HepG2 (cell line): Measurements from ENCODE around the gene SLTM. TPM values are rescaled to one million over a fixed set of nuclear protein-coding genes. Genes with fewer than 3 reads are reported as not detected.

Source experiments
- GPN1 ChIP-seq: sonication (generic); formaldehyde crosslinking; IDR thresholded peaks from 2 replicates; pipeline ENCODE4 v1.5.1; 2020; ENCODE audit warnings: missing genetic modification reagents, borderline replicate concordance
- GTF2F1 ChIP-seq: fragments of 150-350 bp; IDR thresholded peaks from 2 replicates; pipeline ENCODE4 v1.6.1; 2014; ENCODE audit warnings: low read length
- HDAC2 ChIP-seq: sonication (generic); formaldehyde crosslinking; IDR thresholded peaks from 2 replicates; pipeline ENCODE4 v1.4.0; 2020; ENCODE audit warnings: missing genetic modification reagents
- HNRNPH1 ChIP-seq: fragments of 200-400 bp; formaldehyde crosslinking; optimal IDR thresholded peaks from 2 replicates; pipeline ENCODE3; 2017; ENCODE audit warnings: mild to moderate bottlenecking, low read depth, low read length
- KDM3A ChIP-seq: IDR thresholded peaks from 2 replicates; pipeline ENCODE4 v1.6.1; 2018; ENCODE audit warnings: low read depth, missing compliant biosample characterization
- KDM5B ChIP-seq: sonication (generic); formaldehyde crosslinking; IDR thresholded peaks from 2 replicates; pipeline ENCODE4 v1.4.0; 2020; ENCODE audit warnings: missing genetic modification reagents, mild to moderate bottlenecking, borderline replicate concordance
- NFKB2 ChIP-seq: sonication (generic); formaldehyde crosslinking; IDR thresholded peaks from 2 replicates; pipeline ENCODE4 v1.4.0; 2020; ENCODE audit warnings: missing genetic modification reagents, borderline replicate concordance
- NKX3-1 ChIP-seq: sonication (generic); formaldehyde crosslinking; IDR thresholded peaks from 2 replicates; pipeline ENCODE4 v1.5.0; 2020; ENCODE audit warnings: missing genetic modification reagents
- THAP9 ChIP-seq: sonication (generic); formaldehyde crosslinking; IDR thresholded peaks from 2 replicates; pipeline ENCODE4; 2020; ENCODE audit warnings: missing genetic modification reagents, mild to moderate bottlenecking, borderline replicate concordance
- TOPORS ChIP-seq: sonication (generic); formaldehyde crosslinking; IDR thresholded peaks from 2 replicates; pipeline ENCODE4 v1.8.0; 2023; ENCODE audit warnings: mild to moderate bottlenecking, missing genetic modification reagents
- ZFP41 ChIP-seq: sonication (generic); formaldehyde crosslinking; IDR thresholded peaks from 2 replicates; pipeline ENCODE4 v1.4.0; 2020; ENCODE audit warnings: mild to moderate bottlenecking, missing genetic modification reagents, borderline replicate concordance
- ZMYM2 ChIP-seq: sonication (generic); formaldehyde crosslinking; IDR thresholded peaks from 2 replicates; pipeline ENCODE4 v1.8.0; 2022; ENCODE audit warnings: mild to moderate bottlenecking, missing genetic modification reagents
- ZNF496 ChIP-seq: sonication (generic); formaldehyde crosslinking; IDR thresholded peaks from 2 replicates; pipeline ENCODE4 v1.8.1; 2023; ENCODE audit warnings: mild to moderate bottlenecking, moderate library complexity, missing genetic modification reagents; ENCODE audit not compliant: insufficient replicate concordance
- ZNF629 ChIP-seq: sonication (generic); formaldehyde crosslinking; conservative IDR thresholded peaks from 2 replicates; pipeline ENCODE4 v1.5.0; 2020; ENCODE audit warnings: missing genetic modification reagents
- ZNF660 ChIP-seq: sonication (generic); formaldehyde crosslinking; IDR thresholded peaks from 2 replicates; pipeline ENCODE4 v1.5.1; 2020; ENCODE audit warnings: mild to moderate bottlenecking, low read depth, missing genetic modification reagents, borderline replicate concordance
- ZNF7 ChIP-seq: IDR thresholded peaks from 2 replicates; pipeline ENCODE4 v1.6.1; 2016; ENCODE audit warnings: missing biosample characterization, missing genetic modification reagents
- ZNF749 ChIP-seq: sonication (generic); formaldehyde crosslinking; IDR thresholded peaks from 2 replicates; pipeline ENCODE4 v1.8.0; 2022; ENCODE audit warnings: mild to moderate bottlenecking, missing genetic modification reagents, moderate library complexity, borderline replicate concordance
- ZNF800 ChIP-seq: sonication (generic); formaldehyde crosslinking; IDR thresholded peaks from 2 replicates; pipeline ENCODE4 v1.4.0; 2020; ENCODE audit warnings: missing genetic modification reagents
- polyA plus RNA-seq, 8 experiments: library from polyadenylated mRNA; depleted of rRNA in 3 of 8; stranded (reverse) in 7 of 8; unstranded in 1 of 8; fragments of >200 nt; fragmentation: Illumina TruSeq in 4 of 8; extraction: Trizol in 4 of 8; gene quantifications; 2 replicates each; pipeline versions ENCODE4 v1.2.1 to v1.2.3, GENCODE V29; 2011 to 2016; ENCODE audit warnings: low read depth in 4 of 8, missing spikeins in 1 of 8, mixed read lengths in 1 of 8; ENCODE audit not compliant: insufficient read depth in 1 of 8
- total RNA-seq, 5 experiments: library from RNA; depleted of rRNA; stranded (reverse); fragments of >200 nt; fragmentation: Illumina TruSeq; extraction: Trizol; gene quantifications; 2 replicates each; pipeline ENCODE4 v1.2.3, GENCODE V29; 2016; ENCODE audit warnings: low read depth in 1 of 5
- TF ChIP-seq, protein P1 (sequence below): IDR thresholded peaks from 2 replicates; pipeline ENCODE4 v1.6.1; 2012; ENCODE audit warnings: inconsistent platforms
- TF ChIP-seq, protein P2 (sequence below): sonication (generic); formaldehyde crosslinking; IDR thresholded peaks from 2 replicates; pipeline ENCODE4 v1.9.0; 2021; ENCODE audit warnings: missing genetic modification reagents, borderline replicate concordance
- TF ChIP-seq, protein P3 (sequence below): IDR thresholded peaks from 2 replicates; pipeline ENCODE4 v1.6.1; 2016; ENCODE audit warnings: mild to moderate bottlenecking, missing biosample characterization, missing genetic modification reagents

The SLTM gene
- total and polyA plus RNA-seq, 2 of the 13 experiments (the other 11 are each of a cell fraction or from before 2014, with no cell fraction given) = 22.0 to 64.2 TPM

GRCh38 chr15:58864602-58865424, 68.7 kb downstream of the SLTM start (continued):
- TF ChIP-seq ZNF749 (CRISPR knock-in tag) (no peak; the same call in none of the 2 replicates), ZFP41 (no peak), GPN1 (CRISPR knock-in tag) (no peak), KDM5B (CRISPR knock-in tag) (peak; percentile 91; the same call in 1 of the 2 replicates), ZNF496 (CRISPR knock-in tag) (no peak), HNRNPH1 (no peak), HDAC2 (CRISPR knock-in tag) (peak; percentile 81), ZNF629 (CRISPR knock-in tag) (no peak; the same call in none of the 2 replicates), ZMYM2 (CRISPR knock-in tag) (no peak), NKX3-1 (CRISPR knock-in tag) (no peak), ZNF660 (CRISPR knock-in tag) (no peak), TOPORS (CRISPR knock-in tag) (peak; percentile 79), ZNF7 (CRISPR knock-in tag) (no peak; the same call in 1 of the 2 replicates), KDM3A (no peak), THAP9 (CRISPR knock-in tag) (no peak), NFKB2 (CRISPR knock-in tag) (peak; percentile 89), GTF2F1 (0 out of 2 replicates have a peak, but pooled peaks have one; percentile 33), ZNF800 (CRISPR knock-in tag) (no peak)
- TF ChIP-seq, protein P1, sequence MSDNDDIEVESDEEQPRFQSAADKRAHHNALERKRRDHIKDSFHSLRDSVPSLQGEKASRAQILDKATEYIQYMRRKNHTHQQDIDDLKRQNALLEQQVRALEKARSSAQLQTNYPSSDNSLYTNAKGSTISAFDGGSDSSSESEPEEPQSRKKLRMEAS = peak; percentile 91
- TF ChIP-seq, protein P2, sequence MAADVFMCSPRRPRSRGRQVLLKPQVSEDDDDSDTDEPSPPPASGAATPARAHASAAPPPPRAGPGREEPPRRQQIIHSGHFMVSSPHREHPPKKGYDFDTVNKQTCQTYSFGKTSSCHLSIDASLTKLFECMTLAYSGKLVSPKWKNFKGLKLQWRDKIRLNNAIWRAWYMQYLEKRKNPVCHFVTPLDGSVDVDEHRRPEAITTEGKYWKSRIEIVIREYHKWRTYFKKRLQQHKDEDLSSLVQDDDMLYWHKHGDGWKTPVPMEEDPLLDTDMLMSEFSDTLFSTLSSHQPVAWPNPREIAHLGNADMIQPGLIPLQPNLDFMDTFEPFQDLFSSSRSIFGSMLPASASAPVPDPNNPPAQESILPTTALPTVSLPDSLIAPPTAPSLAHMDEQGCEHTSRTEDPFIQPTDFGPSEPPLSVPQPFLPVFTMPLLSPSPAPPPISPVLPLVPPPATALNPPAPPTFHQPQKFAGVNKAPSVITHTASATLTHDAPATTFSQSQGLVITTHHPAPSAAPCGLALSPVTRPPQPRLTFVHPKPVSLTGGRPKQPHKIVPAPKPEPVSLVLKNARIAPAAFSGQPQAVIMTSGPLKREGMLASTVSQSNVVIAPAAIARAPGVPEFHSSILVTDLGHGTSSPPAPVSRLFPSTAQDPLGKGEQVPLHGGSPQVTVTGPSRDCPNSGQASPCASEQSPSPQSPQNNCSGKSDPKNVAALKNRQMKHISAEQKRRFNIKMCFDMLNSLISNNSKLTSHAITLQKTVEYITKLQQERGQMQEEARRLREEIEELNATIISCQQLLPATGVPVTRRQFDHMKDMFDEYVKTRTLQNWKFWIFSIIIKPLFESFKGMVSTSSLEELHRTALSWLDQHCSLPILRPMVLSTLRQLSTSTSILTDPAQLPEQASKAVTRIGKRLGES = no peak
- TF ChIP-seq, protein P3, sequence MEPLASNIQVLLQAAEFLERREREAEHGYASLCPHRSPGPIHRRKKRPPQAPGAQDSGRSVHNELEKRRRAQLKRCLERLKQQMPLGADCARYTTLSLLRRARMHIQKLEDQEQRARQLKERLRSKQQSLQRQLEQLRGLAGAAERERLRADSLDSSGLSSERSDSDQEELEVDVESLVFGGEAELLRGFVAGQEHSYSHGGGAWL (CRISPR knock-in tag) = peak; percentile 91; the same call in 1 of the 2 replicates
